Measurements from ENCODE around the gene GABARAP.
A peak's percentile ranks its signal among the peaks of the same experiment; 100 is the strongest.
"Not testable (repeated sequence)": the region's sequence is repeated elsewhere in the genome, so short reads cannot be mapped to it uniquely, and the experiment has no call there.

GABARAP gene

GRCh38 chr17:7260651-7261378, 18.6 kb upstream of the GABARAP start:
- no peak for DNase-seq (ENCODE audit: low read depth)

GRCh38 chr17:7260151-7260550, 17.9 kb upstream of the GABARAP start:
- DNase-seq (ENCODE audit: low read depth) = no peak

GRCh38 chr17:7259555-7259889, 17.3 kb upstream of the GABARAP start:
- DNase-seq (ENCODE audit: low read depth) = no peak

- DNase-seq (ENCODE audit: low read depth) = no peak
Observed at GRCh38 chr17:7258731-7259554, 16.7 kb upstream of the GABARAP start.

- no peak for DNase-seq (ENCODE audit: low read depth)
Observed at GRCh38 chr17:7256766-7257456, 14.7 kb upstream of the GABARAP start.

GRCh38 chr17:7254511-7254910, 12.3 kb upstream of the GABARAP start:
- no peak for DNase-seq (ENCODE audit: low read depth)

- no peak for DNase-seq (ENCODE audit: low read depth)
Observed at GRCh38 chr17:7253082-7253481, 10.8 kb upstream of the GABARAP start.

- DNase-seq (ENCODE audit: low read depth) = no peak
Observed at GRCh38 chr17:7252176-7253043, 10.2 kb upstream of the GABARAP start, which contains the start of gene ELP5. ELP5 (plus strand) TSS chr17:7252215; CDS start chr17:7252551, 336 bp downstream.

GRCh38 chr17:7251661-7252175, 9.5 kb upstream of the GABARAP start, which contains the start of gene CTDNEP1:
CTDNEP1 (minus strand) TSS chr17:7251734; CDS start chr17:7251296, 438 bp downstream.
- DNase-seq (ENCODE audit: low read depth) = peak; percentile 98

- DNase-seq (ENCODE audit: low read depth) = no peak
Observed at GRCh38 chr17:7250695-7251627, 8.7 kb upstream of the GABARAP start.

GRCh38 chr17:7249830-7250229, 7.6 kb upstream of the GABARAP start:
- DNase-seq (ENCODE audit: low read depth) = no peak

- DNase-seq (ENCODE audit: low read depth) = no peak
Observed at GRCh38 chr17:7249214-7249613, 7.0 kb upstream of the GABARAP start.

- DNase-seq (ENCODE audit: low read depth) = no peak
Observed at GRCh38 chr17:7248796-7249195, 6.5 kb upstream of the GABARAP start.

- no peak for DNase-seq (ENCODE audit: low read depth)
Observed at GRCh38 chr17:7246779-7247178, 4.5 kb upstream of the GABARAP start.

- DNase-seq (ENCODE audit: low read depth) = not testable (repeated sequence)
Observed at GRCh38 chr17:7243838-7244237, 1.6 kb upstream of the GABARAP start.

GRCh38 chr17:7243453-7243729, 1.1 kb upstream of the GABARAP start:
- no peak for DNase-seq (ENCODE audit: low read depth)

- DNase-seq (ENCODE audit: low read depth) = peak; percentile 76
Observed at GRCh38 chr17:7242717-7243452, 636 bp upstream of the GABARAP start.

GRCh38 chr17:7241090-7241733, 1.0 kb downstream of the GABARAP start:
- no peak for DNase-seq (ENCODE audit: low read depth)

GRCh38 chr17:7240375-7240774, 1.9 kb downstream of the GABARAP start:
- DNase-seq (ENCODE audit: low read depth) = no peak
